HuH-7.5 (cell line): Measurements from ENCODE around the gene TTPAL.

Experiments used
- DNase-seq: peaks from one replicate; pipeline ENCODE4 v3.0.0; 2011; ENCODE audit warnings: low spot score

TTPAL gene

GRCh38 chr20:44496976-44497375 is 21.3 kb downstream of the TTPAL start:
- DNase-seq: no peak

- no peak for DNase-seq
Observed at GRCh38 chr20:44497761-44498160, 22.1 kb downstream of the TTPAL start.

- no peak for DNase-seq
Observed at GRCh38 chr20:44500221-44500620, 24.5 kb downstream of the TTPAL start.

- no peak for DNase-seq
Observed at GRCh38 chr20:44501448-44501847, 25.8 kb downstream of the TTPAL start.

GRCh38 chr20:44502968-44503367 is 27.3 kb downstream of the TTPAL start:
- DNase-seq: no peak

GRCh38 chr20:44504402-44505307 is 29.0 kb downstream of the TTPAL start:
- no peak for DNase-seq

- no peak for DNase-seq
Observed at GRCh38 chr20:44509762-44510161, 34.1 kb downstream of the TTPAL start.

GRCh38 chr20:44513871-44514270 is 38.2 kb downstream of the TTPAL start:
- no peak for DNase-seq

- no peak for DNase-seq
Observed at GRCh38 chr20:44516491-44516890, 40.8 kb downstream of the TTPAL start.

- DNase-seq: no peak
Observed at GRCh38 chr20:44517454-44517853, 41.8 kb downstream of the TTPAL start.

GRCh38 chr20:44518248-44518647 is 42.6 kb downstream of the TTPAL start:
- no peak for DNase-seq

- no peak for DNase-seq
Observed at GRCh38 chr20:44520881-44521280, 45.2 kb downstream of the TTPAL start.

GRCh38 chr20:44521484-44522481 is 46.1 kb downstream of the TTPAL start, which contains the start of gene SERINC3:
SERINC3 (minus strand) TSS chr20:44522070; CDS start chr20:44521951, 119 bp downstream.
- peak; percentile 94 for DNase-seq

GRCh38 chr20:44522841-44523240 is 47.2 kb downstream of the TTPAL start:
- no peak for DNase-seq

GRCh38 chr20:44523746-44524145 is 48.1 kb downstream of the TTPAL start:
- DNase-seq: no peak

- no peak for DNase-seq
Observed at GRCh38 chr20:44526129-44526528, 50.5 kb downstream of the TTPAL start.

- DNase-seq: no peak
Observed at GRCh38 chr20:44527716-44528199, 52.1 kb downstream of the TTPAL start.

- no peak for DNase-seq
Observed at GRCh38 chr20:44528309-44528708, 52.6 kb downstream of the TTPAL start.

- peak; percentile 19 for DNase-seq
Observed at GRCh38 chr20:44532259-44532980, 56.7 kb downstream of the TTPAL start.

- no peak for DNase-seq
Observed at GRCh38 chr20:44532981-44533331, 57.3 kb downstream of the TTPAL start.

GRCh38 chr20:44533928-44534327 is 58.3 kb downstream of the TTPAL start:
- DNase-seq: no peak

- DNase-seq: no peak
Observed at GRCh38 chr20:44536175-44536574, 60.5 kb downstream of the TTPAL start.
